SK-N-SH (cell line): ENCODE data around the gene MED16.

Source experiments
- CTCF ChIP-seq: fragments of 200-600 bp; sonication (generic); IDR thresholded peaks from 2 replicates; pipeline ENCODE4 v1.6.1; 2017; ENCODE audit warnings: antibody characterized with exemption, mild to moderate bottlenecking, moderate library complexity
- EZH2phosphoT487 ChIP-seq: fragments of 200-600 bp; sonication (generic); IDR thresholded peaks from 2 replicates; pipeline ENCODE4 v1.6.1; 2017; ENCODE audit warnings: low read depth, mixed run types, mild to moderate bottlenecking, antibody characterized with exemption, moderate library complexity, borderline replicate concordance
- GABPA ChIP-seq: IDR thresholded peaks from 2 replicates; pipeline ENCODE4 v1.4.0; 2012; ENCODE audit warnings: low read depth, mild to moderate bottlenecking
- IRF3 ChIP-seq: fragments of 150-350 bp; IDR thresholded peaks from 2 replicates; pipeline ENCODE4 v1.6.1; 2016; ENCODE audit warnings: mild to moderate bottlenecking, low read depth, low read length
- MXI1 ChIP-seq: IDR thresholded peaks from 2 replicates; pipeline ENCODE4 v1.6.1; 2012; ENCODE audit warnings: mild to moderate bottlenecking, low read depth, low read length, improper control_type of control experiment
- NFIC ChIP-seq: IDR thresholded peaks from 2 replicates; pipeline ENCODE4 v1.4.0; 2012; ENCODE audit warnings: borderline replicate concordance
- REST ChIP-seq: IDR thresholded peaks from 2 replicates; pipeline ENCODE4 v1.6.1; 2012; ENCODE audit warnings: mild to moderate bottlenecking, low read depth, low read length, moderate library complexity
- SIN3A ChIP-seq: IDR thresholded peaks from 2 replicates; pipeline ENCODE4 v1.6.1; 2012; ENCODE audit warnings: low read depth, mild to moderate bottlenecking, low read length, moderate library complexity, borderline replicate concordance
- TEAD4 ChIP-seq: IDR thresholded peaks from 2 replicates; pipeline ENCODE4 v1.4.0; 2012; ENCODE audit warnings: mild to moderate bottlenecking, borderline replicate concordance; ENCODE audit not compliant: insufficient read depth

GRCh38 chr19:934865-935479, 42.0 kb upstream of the MED16 start:
- 0 out of 2 replicates have a peak, but pooled peaks have one; percentile 50 for TF ChIP-seq SIN3A
- no peak for TF ChIP-seq CTCF
- TF ChIP-seq REST = no peak
- TF ChIP-seq EZH2phosphoT487 = no peak
- no peak for TF ChIP-seq TEAD4
- TF ChIP-seq IRF3 = no peak
- peak; percentile 85 for TF ChIP-seq MXI1
- TF ChIP-seq GABPA = 0 out of 2 replicates have a peak, but pooled peaks have one; percentile 28
- TF ChIP-seq NFIC = peak; percentile 71
